Endodermal cell (in vitro differentiated cells): ENCODE data around the gene KRT3. TPM values are rescaled to one million over a fixed set of nuclear protein-coding genes. Genes with fewer than 3 reads are reported as not detected.

Experiments
- DNase-seq: peaks from one replicate; pipeline ENCODE4 v3.0.0-alpha.2; 2017
- H3K27ac ChIP-seq: 2 replicates; pipeline ENCODE4 v1.5.1; 2013; ENCODE audit warnings: mild to moderate bottlenecking, low read depth, low read length, moderate library complexity
- H3K27me3 ChIP-seq: 2 replicates; pipeline ENCODE4 v1.6.1; 2013; ENCODE audit warnings: mild to moderate bottlenecking, low read length, moderate library complexity; ENCODE audit not compliant: insufficient read depth, control insufficient read depth, poor library complexity, severe bottlenecking
- H3K36me3 ChIP-seq: 2 replicates; pipeline ENCODE4 v1.7.0; 2013; ENCODE audit warnings: mild to moderate bottlenecking, low read length, moderate library complexity; ENCODE audit not compliant: control insufficient read depth, insufficient read depth
- H3K4me1 ChIP-seq: one replicate; pipeline ENCODE4 v1.7.0; 2013; ENCODE audit warnings: low read length; ENCODE audit not compliant: control insufficient read depth, insufficient read depth
- H3K4me3 ChIP-seq: 2 replicates; pipeline ENCODE4 v1.5.1; 2013; ENCODE audit warnings: mild to moderate bottlenecking, low read length, moderate library complexity
- H3K9ac ChIP-seq: 2 replicates; pipeline ENCODE4 v1.6.1; 2013; ENCODE audit warnings: mild to moderate bottlenecking, low read length, moderate library complexity; ENCODE audit not compliant: poor library complexity, severe bottlenecking; ENCODE audit errors: extremely low read depth
- H3K9me3 ChIP-seq: 2 replicates; pipeline ENCODE4 v1.6.1; 2013; ENCODE audit warnings: mild to moderate bottlenecking, low read length, moderate library complexity; ENCODE audit not compliant: control insufficient read depth
- H3K27ac Mint-ChIP-seq: 2 replicates; pipeline ENCODE4 v1.8.0; 2020; ENCODE audit warnings: mixed read lengths
- H3K27me3 Mint-ChIP-seq: 2 replicates; pipeline ENCODE4 v1.8.0; 2021; ENCODE audit warnings: mild to moderate bottlenecking, mixed read lengths; ENCODE audit not compliant: insufficient read depth
- H3K36me3 Mint-ChIP-seq: 2 replicates; pipeline ENCODE4 v1.8.0; 2020; ENCODE audit warnings: low read depth, mixed read lengths
- H3K4me1 Mint-ChIP-seq: 2 replicates; pipeline ENCODE4 v1.8.0; 2020; ENCODE audit warnings: mixed read lengths
- H3K4me3 Mint-ChIP-seq: 2 replicates; pipeline ENCODE4 v1.8.0; 2020; ENCODE audit warnings: mild to moderate bottlenecking, moderate library complexity, mixed read lengths
- H3K9me3 Mint-ChIP-seq: 2 replicates; pipeline ENCODE4 v1.8.0; 2020; ENCODE audit warnings: mild to moderate bottlenecking, mixed read lengths
- WGBS, 2 experiments: methylation state at CpG; one replicate each; pipeline versions ENCODE4 v1.1.5 to v1.1.7; 2013; ENCODE audit warnings: missing lambda C conversion rate in 2 of 2, mixed read lengths in 1 of 2; ENCODE audit not compliant: insufficient coverage in 1 of 2, insufficient read length in 1 of 2; 5-methylcytosine and 5-hydroxymethylcytosine counted together
- total RNA-seq, 2 donors: library from RNA; stranded (reverse); fragmentation: NEBNext Ultra II Directional in 1 of 2; extraction: Animal tissue kit (Norgen Biotek cat#: 25700) in 1 of 2; gene quantifications; 2 replicates in 1 of 2; 3 replicates in 1 of 2; pipeline ENCODE4 v1.2.1, GENCODE V29; 2021
- TF ChIP-seq, protein P1 (sequence below): fragments of 200-600 bp; sonication (generic); conservative IDR thresholded peaks from 2 replicates; pipeline ENCODE4 v1.5.0; 2021; ENCODE audit warnings: antibody characterized with exemption, mild to moderate bottlenecking

The KRT3 gene
- total RNA-seq, 2 donors from 2014 or later = not detected

DNA sequence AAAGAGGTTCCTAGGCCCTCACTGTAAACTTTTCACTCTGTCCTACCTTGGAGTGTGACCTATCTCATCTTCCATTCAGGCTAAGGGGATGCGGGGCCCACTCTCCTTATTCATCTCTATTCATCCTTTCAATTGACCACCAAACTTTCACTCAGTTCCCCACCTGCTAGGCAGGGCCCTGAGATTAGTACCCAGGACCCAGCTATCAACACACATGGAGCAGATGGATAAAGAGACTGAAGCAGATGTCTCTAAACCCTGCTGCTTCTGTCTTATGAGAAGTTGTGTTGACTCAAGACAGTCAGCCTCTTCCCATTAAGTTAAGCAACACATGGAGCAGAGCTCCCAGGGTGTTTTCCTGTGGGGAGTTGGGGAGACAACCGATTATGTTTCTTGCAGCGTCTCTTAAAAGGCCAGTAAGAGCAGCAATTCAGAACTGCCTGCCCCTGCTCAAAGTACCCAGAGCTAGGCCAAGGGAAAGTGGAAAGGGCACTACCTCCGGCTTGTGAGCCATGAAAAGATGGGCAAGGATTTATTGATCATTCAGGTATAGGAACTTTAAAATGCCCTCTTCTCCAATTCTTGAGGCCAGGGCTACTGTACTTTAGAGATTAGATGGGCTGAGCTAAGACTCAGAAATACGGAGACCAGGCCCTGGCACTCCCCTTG lies 29.4 kb downstream of the KRT3 start:
- Mint-ChIP-seq H3K27ac (no peak overlapping the region), H3K4me3 (no peak overlapping the region), H3K9me3 (peaks cover 14% of the 10 kb centered on the region), H3K27me3 (peaks cover 21% of the 10 kb centered on the region), H3K4me1 (no peaks in the 10 kb centered on the region), H3K36me3 (no peaks in the 10 kb centered on the region)
- peaks cover 48% of the 10 kb centered on the region for H3K27me3 ChIP-seq
- 86 to 95% methylated on average over 4 to 5 of the region's 5 CpGs for WGBS, 2 experiments
- no peaks in the 10 kb centered on the region for H3K4me1 ChIP-seq
- no peak overlapping the region for H3K4me3 ChIP-seq
- H3K27ac ChIP-seq = no peak overlapping the region
- no peak overlapping the region for H3K9ac ChIP-seq
- TF ChIP-seq, protein P1, sequence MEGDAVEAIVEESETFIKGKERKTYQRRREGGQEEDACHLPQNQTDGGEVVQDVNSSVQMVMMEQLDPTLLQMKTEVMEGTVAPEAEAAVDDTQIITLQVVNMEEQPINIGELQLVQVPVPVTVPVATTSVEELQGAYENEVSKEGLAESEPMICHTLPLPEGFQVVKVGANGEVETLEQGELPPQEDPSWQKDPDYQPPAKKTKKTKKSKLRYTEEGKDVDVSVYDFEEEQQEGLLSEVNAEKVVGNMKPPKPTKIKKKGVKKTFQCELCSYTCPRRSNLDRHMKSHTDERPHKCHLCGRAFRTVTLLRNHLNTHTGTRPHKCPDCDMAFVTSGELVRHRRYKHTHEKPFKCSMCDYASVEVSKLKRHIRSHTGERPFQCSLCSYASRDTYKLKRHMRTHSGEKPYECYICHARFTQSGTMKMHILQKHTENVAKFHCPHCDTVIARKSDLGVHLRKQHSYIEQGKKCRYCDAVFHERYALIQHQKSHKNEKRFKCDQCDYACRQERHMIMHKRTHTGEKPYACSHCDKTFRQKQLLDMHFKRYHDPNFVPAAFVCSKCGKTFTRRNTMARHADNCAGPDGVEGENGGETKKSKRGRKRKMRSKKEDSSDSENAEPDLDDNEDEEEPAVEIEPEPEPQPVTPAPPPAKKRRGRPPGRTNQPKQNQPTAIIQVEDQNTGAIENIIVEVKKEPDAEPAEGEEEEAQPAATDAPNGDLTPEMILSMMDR = no peak
- no peaks in the 10 kb centered on the region for H3K36me3 ChIP-seq
- peaks cover 10% of the 10 kb centered on the region for H3K9me3 ChIP-seq
- no peak for DNase-seq

DNA sequence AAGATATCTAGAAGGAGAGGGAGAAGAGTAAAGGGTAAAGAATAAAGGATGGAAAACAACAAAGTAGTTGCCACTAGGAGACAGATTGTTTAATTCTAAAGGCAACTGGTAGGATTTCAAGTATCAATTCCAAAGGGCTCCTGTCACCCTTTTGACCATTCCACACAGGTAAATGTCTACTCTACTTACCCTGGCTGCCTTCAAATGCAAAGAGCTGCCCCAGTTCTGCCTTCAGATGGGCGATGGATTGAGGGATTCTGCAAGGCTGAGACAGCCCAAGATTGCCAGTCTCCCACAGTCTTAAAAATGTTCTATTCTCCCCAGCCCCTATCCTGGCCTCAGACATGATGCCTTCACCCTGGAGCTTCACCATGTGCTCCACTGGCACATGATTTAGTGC lies 30.2 kb downstream of the KRT3 start:
- Mint-ChIP-seq H3K36me3 (no peaks in the 10 kb centered on the region), H3K4me3 (no peak overlapping the region)

DNA sequence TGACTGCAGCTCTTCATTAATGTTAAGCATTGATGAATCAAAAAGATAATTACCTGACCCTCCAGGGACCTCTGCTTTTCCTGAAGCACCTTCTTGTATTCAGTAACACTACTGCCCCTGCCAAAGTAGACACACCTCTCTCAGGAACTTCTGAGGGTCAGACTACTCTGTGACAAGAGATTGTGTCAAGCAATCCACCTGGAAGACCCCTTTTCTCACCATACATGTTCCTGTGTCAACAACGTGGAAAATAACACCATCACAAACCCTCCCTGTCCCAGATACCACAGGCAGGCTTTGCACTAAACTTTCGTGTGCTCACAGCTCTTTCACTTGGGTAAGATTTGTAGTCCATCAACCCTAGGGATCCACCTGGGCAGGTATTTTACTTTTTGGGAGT lies 31.9 kb downstream of the KRT3 start:
- WGBS, 2 experiments = 79 to 83% methylated on average over 1 to 2 of the region's 2 CpGs

More for the DNA sequence above, 30.2 kb downstream of the KRT3 start:
- Mint-ChIP-seq H3K27me3 (peaks cover 21% of the 10 kb centered on the region), H3K27ac (no peak overlapping the region), H3K4me1 (no peaks in the 10 kb centered on the region), H3K9me3 (peaks cover 21% of the 10 kb centered on the region)
- peaks cover 15% of the 10 kb centered on the region for H3K9me3 ChIP-seq
- 80 to 86% methylated on average over 1 of the region's 1 CpG for WGBS, 2 experiments
- no peak overlapping the region for H3K4me3 ChIP-seq
- H3K36me3 ChIP-seq = no peaks in the 10 kb centered on the region
- no peak for DNase-seq
- TF ChIP-seq, protein P1 = no peak
- H3K4me1 ChIP-seq = no peaks in the 10 kb centered on the region
- H3K9ac ChIP-seq = no peak overlapping the region
- no peak overlapping the region for H3K27ac ChIP-seq
- peaks cover 48% of the 10 kb centered on the region for H3K27me3 ChIP-seq

More for the DNA sequence above, 31.9 kb downstream of the KRT3 start:
- Mint-ChIP-seq H3K27me3 (peaks cover 21% of the 10 kb centered on the region), H3K4me1 (no peaks in the 10 kb centered on the region), H3K36me3 (no peaks in the 10 kb centered on the region), H3K27ac (no peak overlapping the region), H3K9me3 (peaks cover 33% of the 10 kb centered on the region), H3K4me3 (no peak overlapping the region)
- DNase-seq = no peak
- Histone ChIP-seq H3K4me1 (no peaks in the 10 kb centered on the region), H3K9ac (no peak overlapping the region), H3K36me3 (no peaks in the 10 kb centered on the region), H3K27me3 (peaks cover 47% of the 10 kb centered on the region), H3K4me3 (no peak overlapping the region), H3K27ac (no peak overlapping the region), H3K9me3 (peaks cover 21% of the 10 kb centered on the region)
- TF ChIP-seq, protein P1 = no peak
